ENCODE data around the gene ZRANB1.

- TF ChIP-seq NFRKB (IDR thresholded peaks at IDR 0.05) (no peak), HDGF (IDR thresholded peaks at IDR 0.05; ENCODE audit: borderline replicate concordance) (no peak), ELF4 (IDR thresholded peaks at IDR 0.05) (no peak)
Observed at GRCh38 chr10:124996127-124996853, 54.4 kb downstream of the ZRANB1 start.
